ENCODE data around the gene TNFRSF1A.
A peak's percentile ranks its signal among the peaks of the same experiment; 100 is the strongest.
"Not testable (repeated sequence)": the region's sequence is repeated elsewhere in the genome, so short reads cannot be mapped to it uniquely, and the experiment has no call there.

Gene TNFRSF1A

DNA sequence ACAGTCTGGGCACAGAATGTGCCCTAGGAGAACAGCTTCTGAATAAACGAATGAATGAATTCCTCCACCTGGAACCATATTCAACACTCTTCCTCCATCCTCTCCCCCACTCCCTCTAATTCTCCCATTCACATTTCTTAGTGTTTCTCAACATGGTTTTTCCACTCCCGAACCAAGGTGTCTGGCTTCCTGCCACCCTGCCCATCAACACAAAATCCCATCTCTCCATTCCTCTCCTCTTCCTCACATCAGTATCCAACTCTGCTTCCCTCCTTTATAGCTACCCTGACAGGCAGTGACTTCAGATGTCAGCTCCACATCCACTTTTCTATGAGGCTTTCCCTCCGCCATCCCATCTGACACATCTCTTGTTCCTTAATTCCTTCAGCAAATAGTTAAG is 2.9 kb downstream of the TNFRSF1A start:
- Histone ChIP-seq H3K9me2 (replicated peaks; ENCODE audit: control insufficient read depth, low read length) (no peaks in the 10 kb centered on the region), H3K4me2 (ENCODE audit: low read length) (peak overlapping the region; percentile 92), H3K36me3 (ENCODE audit: control insufficient read depth, low read length) (peaks cover 49% of the 10 kb centered on the region), H3K79me2 (ENCODE audit: control insufficient read depth, low read length) (peaks cover 81% of the 10 kb centered on the region), H3K9me3 (ENCODE audit: control insufficient read depth, insufficient read depth, low read length) (no peaks in the 10 kb centered on the region), H4K20me1 (ENCODE audit: control insufficient read depth, insufficient read depth, low read depth, low read length) (no peaks in the 10 kb centered on the region), H3F3A (ENCODE audit: control insufficient read depth, insufficient read depth) (peaks cover 25% of the 10 kb centered on the region), H3K4me3 (ENCODE audit: low read length) (peak overlapping the region; percentile 100), H3K27me3 (ENCODE audit: control insufficient read depth, low read length) (no peaks in the 10 kb centered on the region), H3K4me1 (ENCODE audit: control insufficient read depth, low read length) (peaks cover 76% of the 10 kb centered on the region), H3K27ac (ENCODE audit: low read depth, low read length) (peak overlapping the region; percentile 93)
- no peak for TF ChIP-seq EZH2phosphoT487 (IDR thresholded peaks at IDR 0.05; ENCODE audit: borderline replicate concordance, low read length)
- TF ChIP-seq CTCF (IDR thresholded peaks at IDR 0.05; ENCODE audit: low read depth, low read length, poor library complexity, severe bottlenecking) = no peak

DNA sequence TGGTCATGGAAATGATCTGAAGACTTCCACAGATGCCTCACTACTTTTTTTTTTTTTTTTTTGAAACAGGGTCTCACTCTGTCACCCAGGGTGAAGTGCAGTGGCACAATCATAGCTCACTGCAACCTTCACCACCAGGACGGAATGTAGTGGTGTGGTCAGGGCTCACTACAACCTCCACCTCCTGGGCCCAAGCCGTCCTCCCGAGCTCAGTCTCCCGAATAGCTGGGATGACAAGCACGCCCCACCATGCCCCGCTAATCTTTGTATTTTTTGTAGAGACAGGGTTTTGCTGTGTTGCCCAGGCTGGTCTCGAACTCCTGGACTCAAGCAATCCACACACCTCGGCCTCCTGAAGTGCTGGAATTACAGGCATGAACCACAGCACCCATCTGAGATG is 3.3 kb downstream of the TNFRSF1A start:
- H3K36me3 ChIP-seq (ENCODE audit: control insufficient read depth, low read length) = peaks cover 54% of the 10 kb centered on the region
- peak overlapping the region; percentile 93 for H3K27ac ChIP-seq (ENCODE audit: low read depth, low read length)
- peaks cover 25% of the 10 kb centered on the region for H3F3A ChIP-seq (ENCODE audit: control insufficient read depth, insufficient read depth)
- peaks cover 75% of the 10 kb centered on the region for H3K4me1 ChIP-seq (ENCODE audit: control insufficient read depth, low read length)
- not testable (repeated sequence) for H3K9me2 ChIP-seq (replicated peaks; ENCODE audit: control insufficient read depth, low read length); H3K27me3 ChIP-seq (ENCODE audit: control insufficient read depth, low read length); H4K20me1 ChIP-seq (ENCODE audit: control insufficient read depth, insufficient read depth, low read depth, low read length); H3K9me3 ChIP-seq (ENCODE audit: control insufficient read depth, insufficient read depth, low read length)
- peak overlapping the region; percentile 100 for H3K4me3 ChIP-seq (ENCODE audit: low read length)
- H3K4me2 ChIP-seq (ENCODE audit: low read length) = peak overlapping the region; percentile 92
- peaks cover 81% of the 10 kb centered on the region for H3K79me2 ChIP-seq (ENCODE audit: control insufficient read depth, low read length)

DNA sequence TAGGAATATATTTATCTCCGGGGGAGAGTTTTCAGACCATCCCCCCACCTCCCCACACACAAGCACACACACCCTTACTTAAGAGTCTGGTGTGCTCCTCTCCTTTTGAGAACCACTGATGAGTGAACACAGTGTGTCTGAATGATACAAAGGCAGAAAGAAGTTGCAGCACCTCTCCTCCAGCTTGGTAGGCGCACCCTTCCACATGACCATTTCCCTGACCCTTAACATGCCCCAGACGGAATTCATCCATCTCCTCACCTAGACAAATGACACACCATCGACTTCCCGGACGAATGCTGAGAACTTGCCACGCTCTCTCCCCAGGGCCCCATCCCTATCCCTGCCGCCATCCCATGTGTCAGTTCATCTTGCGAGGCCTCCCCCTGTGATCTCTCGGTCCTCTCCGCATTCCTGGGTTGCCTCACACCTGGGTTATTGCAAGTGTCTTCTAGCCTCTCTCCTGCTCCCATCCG is 3.9 kb downstream of the TNFRSF1A start:
- H3K4me3 ChIP-seq (ENCODE audit: low read length) = peak overlapping the region; percentile 100
- H3K9me3 ChIP-seq (ENCODE audit: control insufficient read depth, insufficient read depth, low read length) = no peaks in the 10 kb centered on the region
- H3F3A ChIP-seq (ENCODE audit: control insufficient read depth, insufficient read depth) = peaks cover 25% of the 10 kb centered on the region
- no peaks in the 10 kb centered on the region for H3K27me3 ChIP-seq (ENCODE audit: control insufficient read depth, low read length)
- TF ChIP-seq EZH2phosphoT487 (IDR thresholded peaks at IDR 0.05; ENCODE audit: borderline replicate concordance, low read length) = no peak
- no peak for TF ChIP-seq CTCF (IDR thresholded peaks at IDR 0.05; ENCODE audit: low read depth, low read length, poor library complexity, severe bottlenecking)
- H3K27ac ChIP-seq (ENCODE audit: low read depth, low read length) = peak overlapping the region; percentile 93
- no peaks in the 10 kb centered on the region for H4K20me1 ChIP-seq (ENCODE audit: control insufficient read depth, insufficient read depth, low read depth, low read length)
- H3K4me1 ChIP-seq (ENCODE audit: control insufficient read depth, low read length) = peaks cover 70% of the 10 kb centered on the region
- H3K36me3 ChIP-seq (ENCODE audit: control insufficient read depth, low read length) = peaks cover 59% of the 10 kb centered on the region
- H3K4me2 ChIP-seq (ENCODE audit: low read length) = peak overlapping the region; percentile 92
- H3K9me2 ChIP-seq (replicated peaks; ENCODE audit: control insufficient read depth, low read length) = no peaks in the 10 kb centered on the region
- peaks cover 81% of the 10 kb centered on the region for H3K79me2 ChIP-seq (ENCODE audit: control insufficient read depth, low read length)

DNA sequence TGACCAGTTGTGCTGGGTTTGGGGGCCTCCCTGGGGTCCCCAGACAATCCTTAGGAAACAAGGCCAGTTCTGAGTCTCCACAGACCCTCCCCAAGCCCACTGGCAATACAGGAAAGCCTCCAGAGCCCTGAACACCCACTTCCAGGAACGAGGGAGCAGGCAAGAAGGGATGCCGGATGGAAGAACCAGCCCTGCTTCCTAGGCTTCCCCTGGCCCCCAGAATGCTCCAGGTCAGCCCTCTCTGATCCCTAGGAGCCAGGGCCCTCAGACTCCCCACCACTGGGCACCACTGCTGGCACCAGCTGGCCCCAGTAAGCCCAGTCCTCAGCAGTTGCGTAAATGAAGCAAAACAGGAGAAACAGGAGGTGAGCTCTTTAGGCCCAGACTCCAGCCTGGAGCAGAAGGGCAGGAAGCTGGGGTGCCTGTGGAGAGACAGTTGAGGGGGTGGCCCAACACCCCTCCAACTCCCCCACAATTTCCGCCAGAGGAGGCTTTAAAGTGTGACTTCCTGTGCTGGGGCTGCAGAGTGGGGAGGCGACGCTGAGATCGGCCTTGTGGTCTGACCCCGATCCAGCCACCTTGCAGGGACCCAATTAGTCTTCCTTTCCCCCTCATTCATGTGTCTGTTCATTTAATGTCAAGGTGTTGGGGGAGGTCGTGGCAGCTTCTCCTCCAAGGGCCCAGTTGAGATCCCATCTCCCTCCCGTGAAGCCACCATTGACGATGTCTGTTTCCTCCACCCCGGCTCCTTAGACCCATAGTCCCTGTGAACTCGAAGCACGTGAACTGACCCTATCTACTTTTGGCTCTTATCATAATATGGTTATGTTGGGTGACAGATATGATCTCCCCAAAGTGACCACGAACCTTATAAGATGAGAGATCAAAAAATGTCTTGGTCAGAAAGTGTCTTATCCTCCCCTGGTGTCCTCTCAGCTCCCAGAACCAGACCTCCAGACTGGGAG is 4.7 kb downstream of the TNFRSF1A start:
- Histone ChIP-seq H3K9me2 (replicated peaks; ENCODE audit: control insufficient read depth, low read length) (no peaks in the 10 kb centered on the region), H3K27ac (ENCODE audit: low read depth, low read length) (peak overlapping the region; percentile 93), H3K4me3 (ENCODE audit: low read length) (peak overlapping the region; percentile 100), H3F3A (ENCODE audit: control insufficient read depth, insufficient read depth) (peaks cover 25% of the 10 kb centered on the region), H4K20me1 (ENCODE audit: control insufficient read depth, insufficient read depth, low read depth, low read length) (no peaks in the 10 kb centered on the region), H3K36me3 (ENCODE audit: control insufficient read depth, low read length) (peaks cover 67% of the 10 kb centered on the region), H3K4me2 (ENCODE audit: low read length) (peak overlapping the region; percentile 92), H3K4me1 (ENCODE audit: control insufficient read depth, low read length) (peaks cover 62% of the 10 kb centered on the region), H3K79me2 (ENCODE audit: control insufficient read depth, low read length) (peaks cover 79% of the 10 kb centered on the region), H3K9me3 (ENCODE audit: control insufficient read depth, insufficient read depth, low read length) (no peaks in the 10 kb centered on the region), H3K27me3 (ENCODE audit: control insufficient read depth, low read length) (no peaks in the 10 kb centered on the region)
- TF ChIP-seq EZH2phosphoT487 (IDR thresholded peaks at IDR 0.05; ENCODE audit: borderline replicate concordance, low read length) (no peak), CTCF (IDR thresholded peaks at IDR 0.05; ENCODE audit: low read depth, low read length, poor library complexity, severe bottlenecking) (no peak)

All from DOHH2 (cell line).